ENCODE results near the gene RBCK1.
"Not testable (repeated sequence)": the region's sequence is repeated elsewhere in the genome, so short reads cannot be mapped to it uniquely, and the experiment has no call there.

Gene RBCK1

DNA sequence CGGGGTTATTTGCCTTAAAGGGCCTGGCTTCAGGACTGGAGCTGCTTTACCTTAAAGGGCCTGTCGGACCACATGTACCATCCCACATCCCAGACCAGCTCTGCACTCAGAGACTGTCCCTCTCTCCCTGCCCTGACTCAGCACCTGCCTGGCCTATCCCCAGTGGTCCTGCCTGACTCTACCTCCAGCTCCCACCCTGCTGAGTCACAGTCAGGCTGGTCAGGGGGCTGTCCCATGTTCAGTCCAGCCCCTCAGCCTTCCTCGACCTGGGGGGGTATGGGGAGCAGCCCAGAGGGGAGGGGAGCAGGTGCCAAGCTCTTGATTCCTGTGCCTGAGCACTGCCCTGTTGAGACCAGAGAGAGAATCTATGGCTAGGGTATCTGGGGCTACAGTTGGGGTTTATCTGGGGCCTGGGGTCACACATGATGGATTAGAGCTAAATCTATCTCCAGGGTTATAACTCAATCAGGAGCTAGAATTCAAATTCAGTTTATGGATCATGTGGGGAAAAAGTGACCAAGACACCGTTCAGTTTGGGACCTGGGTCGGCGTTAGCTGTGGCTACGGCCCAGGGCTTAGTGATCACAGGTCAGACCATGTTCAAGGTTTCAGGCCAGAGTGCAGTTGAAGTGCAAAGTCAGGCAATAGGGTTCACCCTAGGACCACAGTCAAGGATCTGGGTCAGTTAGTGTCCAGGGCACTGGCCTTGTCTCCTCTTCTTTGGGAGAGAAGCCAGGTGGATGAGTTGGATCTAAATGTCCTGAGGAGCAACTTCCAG is 36.9 kb upstream of the RBCK1 start:
- H3K4me1 Mint-ChIP-seq, result peaks cover 5% of the 10 kb centered on the region
- H3K36me3 Mint-ChIP-seq, result no peaks in the 10 kb centered on the region
- DNase-seq (ENCODE audit: low spot score in 2 of 2), result no peak
- no peaks in the 10 kb centered on the region for H3K9me3 Mint-ChIP-seq
- no peak for ATAC-seq (ENCODE audit: low read depth)
- peaks cover 3% of the 10 kb centered on the region for H3K27me3 Mint-ChIP-seq
- H3K4me3 Mint-ChIP-seq, result no peak overlapping the region
- no peak overlapping the region for H3K27ac Mint-ChIP-seq

- peaks cover 5% of the 10 kb centered on the region for H3K4me1 Mint-ChIP-seq
- no peaks in the 10 kb centered on the region for H3K36me3 Mint-ChIP-seq
- no peak overlapping the region for H3K4me3 Mint-ChIP-seq
- no peaks in the 10 kb centered on the region for H3K9me3 Mint-ChIP-seq
- H3K27ac Mint-ChIP-seq, result no peak overlapping the region
- peaks cover 3% of the 10 kb centered on the region for H3K27me3 Mint-ChIP-seq
- DNase-seq (ENCODE audit: low spot score in 2 of 2) (no peak), ATAC-seq (ENCODE audit: low read depth) (no peak)
Measured at GRCh38 chr20:371755-372542, 36.1 kb upstream of the RBCK1 start.

DNA sequence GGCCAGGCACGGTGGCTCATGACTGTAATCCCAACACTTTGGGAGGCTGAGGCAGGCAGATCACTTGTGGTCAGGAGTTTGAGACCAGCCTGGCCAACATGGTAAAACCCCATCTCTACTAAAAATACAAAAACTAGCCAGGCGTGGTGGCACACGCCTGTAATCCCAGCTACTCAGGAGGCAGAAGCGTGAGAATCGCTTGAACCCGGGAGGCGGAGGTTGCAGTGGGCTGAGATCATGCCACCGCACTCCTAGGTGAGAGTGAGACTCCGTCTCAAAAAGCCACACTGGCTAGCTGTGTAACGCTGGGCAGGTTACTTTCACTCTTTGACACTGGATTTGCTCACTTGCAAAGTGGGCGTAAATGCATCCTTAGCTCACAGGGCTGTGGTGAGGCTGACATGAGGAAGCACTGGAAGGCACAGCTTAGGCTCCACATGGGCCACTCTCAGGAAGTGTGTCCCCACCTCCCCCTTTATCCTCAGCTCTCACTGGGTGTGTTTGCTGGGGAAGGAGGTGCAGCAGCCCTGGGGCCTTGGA is 35.5 kb upstream of the RBCK1 start:
- H3K36me3 Mint-ChIP-seq; H3K4me1 Mint-ChIP-seq; H3K4me3 Mint-ChIP-seq; H3K27ac Mint-ChIP-seq; H3K27me3 Mint-ChIP-seq; H3K9me3 Mint-ChIP-seq; DNase-seq (ENCODE audit: low spot score in 2 of 2); ATAC-seq (ENCODE audit: low read depth): not testable (repeated sequence)

- Mint-ChIP-seq H3K36me3 (no peaks in the 10 kb centered on the region), H3K27ac (no peak overlapping the region), H3K4me3 (no peak overlapping the region), H3K9me3 (no peaks in the 10 kb centered on the region), H3K4me1 (peaks cover 5% of the 10 kb centered on the region), H3K27me3 (peaks cover 3% of the 10 kb centered on the region)
- DNase-seq (ENCODE audit: low spot score in 2 of 2) (no peak), ATAC-seq (ENCODE audit: low read depth) (no peak)
Measured at GRCh38 chr20:373171-373890, 34.8 kb upstream of the RBCK1 start.

GRCh38 chr20:375265-375889 is 32.7 kb upstream of the RBCK1 start:
- no peaks in the 10 kb centered on the region for H3K36me3 Mint-ChIP-seq

GRCh38 chr20:376089-376488 is 32.0 kb upstream of the RBCK1 start:
- Mint-ChIP-seq H3K27ac (no peak overlapping the region), H3K36me3 (no peaks in the 10 kb centered on the region), H3K27me3 (no peaks in the 10 kb centered on the region), H3K4me3 (no peak overlapping the region), H3K9me3 (no peaks in the 10 kb centered on the region), H3K4me1 (peaks cover 5% of the 10 kb centered on the region)
- DNase-seq (ENCODE audit: low spot score in 2 of 2) (no peak), ATAC-seq (ENCODE audit: low read depth) (no peak)

More at GRCh38 chr20:375265-375889, 32.7 kb upstream of the RBCK1 start:
- Mint-ChIP-seq H3K9me3 (no peaks in the 10 kb centered on the region), H3K27me3 (no peaks in the 10 kb centered on the region), H3K4me3 (no peak overlapping the region), H3K27ac (no peak overlapping the region), H3K4me1 (peaks cover 5% of the 10 kb centered on the region)
- DNase-seq (ENCODE audit: low spot score in 2 of 2) (no peak), ATAC-seq (ENCODE audit: low read depth) (no peak)

DNA sequence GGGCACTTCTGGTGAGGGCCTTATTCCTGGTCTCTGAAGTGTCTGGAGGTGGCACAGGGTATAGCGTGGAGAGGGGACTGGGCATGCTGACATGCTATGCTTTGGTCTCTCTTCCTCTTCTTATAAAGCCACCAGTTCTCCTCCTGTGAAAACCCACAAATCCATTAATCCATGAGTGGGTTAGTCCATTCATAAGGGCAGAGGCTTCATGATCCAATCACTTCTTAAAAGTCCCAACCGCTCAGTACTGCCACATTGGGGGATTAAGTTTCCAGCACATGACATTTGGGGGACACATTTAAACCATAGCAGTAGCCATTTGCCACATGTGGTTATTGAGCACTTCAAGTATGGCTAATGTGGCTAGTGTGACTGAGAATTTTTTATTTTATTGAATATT is 31.3 kb upstream of the RBCK1 start:
- Mint-ChIP-seq H3K4me3 (no peak overlapping the region), H3K4me1 (peaks cover 5% of the 10 kb centered on the region), H3K27me3 (no peaks in the 10 kb centered on the region), H3K9me3 (no peaks in the 10 kb centered on the region), H3K36me3 (no peaks in the 10 kb centered on the region), H3K27ac (no peak overlapping the region)
- DNase-seq (ENCODE audit: low spot score in 2 of 2) (no peak), ATAC-seq (ENCODE audit: low read depth) (no peak)

GRCh38 chr20:377578-377977 is 30.5 kb upstream of the RBCK1 start:
- H3K27ac Mint-ChIP-seq; H3K27me3 Mint-ChIP-seq; H3K4me1 Mint-ChIP-seq; DNase-seq (ENCODE audit: low spot score in 2 of 2); H3K4me3 Mint-ChIP-seq; H3K36me3 Mint-ChIP-seq; H3K9me3 Mint-ChIP-seq; ATAC-seq (ENCODE audit: low read depth): not testable (repeated sequence)

DNA sequence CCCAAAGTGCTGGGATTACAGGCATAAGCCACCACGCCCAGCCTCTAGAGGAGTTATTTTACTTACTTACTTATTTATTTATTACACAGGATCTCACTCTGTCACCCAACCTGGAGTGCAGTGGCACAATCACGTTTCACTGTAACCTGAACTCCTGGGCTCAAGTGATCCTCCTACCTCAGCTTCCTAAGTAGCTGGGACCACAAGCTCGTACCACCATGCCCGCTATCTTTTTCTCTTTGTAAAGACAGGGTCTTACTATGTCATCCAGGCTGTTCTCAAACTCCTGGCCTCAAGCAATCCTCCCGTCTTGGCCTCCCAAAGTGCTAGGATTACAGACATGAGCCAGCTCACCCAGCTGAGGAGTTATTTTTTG is 29.1 kb upstream of the RBCK1 start:
- peaks cover 9% of the 10 kb centered on the region for H3K4me1 Mint-ChIP-seq
- ATAC-seq (ENCODE audit: low read depth), result no peak
- no peak for DNase-seq (ENCODE audit: low spot score in 2 of 2)
- H3K4me3 Mint-ChIP-seq, result no peak overlapping the region
- no peaks in the 10 kb centered on the region for H3K36me3 Mint-ChIP-seq
- H3K27ac Mint-ChIP-seq, result no peak overlapping the region
- no peaks in the 10 kb centered on the region for H3K27me3 Mint-ChIP-seq
- H3K9me3 Mint-ChIP-seq, result no peaks in the 10 kb centered on the region

DNA sequence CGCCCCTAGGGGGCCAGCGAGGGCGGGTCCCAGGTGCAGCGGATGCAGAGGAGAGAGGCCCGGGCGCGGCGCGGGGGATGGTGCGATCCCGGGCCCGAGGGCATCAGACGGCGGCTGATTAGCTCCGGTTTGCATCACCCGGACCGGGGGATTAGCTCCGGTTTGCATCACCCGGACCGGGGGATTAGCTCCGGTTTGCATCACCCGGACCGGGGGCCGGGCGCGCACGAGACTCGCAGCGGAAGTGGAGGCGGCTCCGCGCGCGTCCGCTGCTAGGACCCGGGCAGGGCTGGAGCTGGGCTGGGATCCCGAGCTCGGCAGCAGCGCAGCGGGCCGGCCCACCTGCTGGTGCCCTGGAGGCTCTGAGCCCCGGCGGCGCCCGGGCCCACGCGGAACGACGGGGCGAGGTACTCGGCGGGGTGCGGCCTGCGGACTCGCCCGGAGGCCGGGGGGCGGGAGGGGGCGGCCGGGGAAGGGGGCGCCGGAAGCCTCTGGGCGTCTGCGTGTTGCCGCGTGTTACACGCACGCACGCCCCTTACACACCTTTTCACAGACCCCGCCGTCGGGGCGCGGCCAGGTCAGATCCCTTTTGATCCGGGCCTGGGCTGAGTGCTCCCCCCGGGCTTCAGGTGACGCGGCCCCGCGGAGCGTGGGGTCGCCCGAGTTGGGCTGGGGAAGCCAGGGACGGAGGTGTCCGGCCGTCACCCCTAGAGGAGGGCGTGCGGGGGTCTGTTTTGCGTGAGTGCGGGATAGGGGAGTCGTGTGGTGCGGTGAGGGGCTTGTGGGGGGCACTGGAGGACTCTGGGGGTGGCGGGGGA is 27.1 kb upstream of the RBCK1 start:
- ATAC-seq (ENCODE audit: low read depth) (peak; percentile 50), DNase-seq (ENCODE audit: low spot score in 2 of 2) (peak; percentile 51 to 65)
- Mint-ChIP-seq H3K4me1 (peaks cover 13% of the 10 kb centered on the region), H3K27me3 (no peaks in the 10 kb centered on the region), H3K9me3 (no peaks in the 10 kb centered on the region), H3K36me3 (no peaks in the 10 kb centered on the region), H3K27ac (peak overlapping the region; percentile 82), H3K4me3 (peak overlapping the region; percentile 88)

GRCh38 chr20:381581-382290 is 26.4 kb upstream of the RBCK1 start:
- no peaks in the 10 kb centered on the region for H3K36me3 Mint-ChIP-seq
- H3K27ac Mint-ChIP-seq, result peak overlapping the region; percentile 67
- peak overlapping the region; percentile 88 for H3K4me3 Mint-ChIP-seq
- DNase-seq (ENCODE audit: low spot score in 2 of 2) (peak; percentile 60 to 62), ATAC-seq (ENCODE audit: low read depth) (peak; percentile 68)
- no peaks in the 10 kb centered on the region for H3K9me3 Mint-ChIP-seq
- H3K27me3 Mint-ChIP-seq, result no peaks in the 10 kb centered on the region
- H3K4me1 Mint-ChIP-seq, result peaks cover 13% of the 10 kb centered on the region

DNA sequence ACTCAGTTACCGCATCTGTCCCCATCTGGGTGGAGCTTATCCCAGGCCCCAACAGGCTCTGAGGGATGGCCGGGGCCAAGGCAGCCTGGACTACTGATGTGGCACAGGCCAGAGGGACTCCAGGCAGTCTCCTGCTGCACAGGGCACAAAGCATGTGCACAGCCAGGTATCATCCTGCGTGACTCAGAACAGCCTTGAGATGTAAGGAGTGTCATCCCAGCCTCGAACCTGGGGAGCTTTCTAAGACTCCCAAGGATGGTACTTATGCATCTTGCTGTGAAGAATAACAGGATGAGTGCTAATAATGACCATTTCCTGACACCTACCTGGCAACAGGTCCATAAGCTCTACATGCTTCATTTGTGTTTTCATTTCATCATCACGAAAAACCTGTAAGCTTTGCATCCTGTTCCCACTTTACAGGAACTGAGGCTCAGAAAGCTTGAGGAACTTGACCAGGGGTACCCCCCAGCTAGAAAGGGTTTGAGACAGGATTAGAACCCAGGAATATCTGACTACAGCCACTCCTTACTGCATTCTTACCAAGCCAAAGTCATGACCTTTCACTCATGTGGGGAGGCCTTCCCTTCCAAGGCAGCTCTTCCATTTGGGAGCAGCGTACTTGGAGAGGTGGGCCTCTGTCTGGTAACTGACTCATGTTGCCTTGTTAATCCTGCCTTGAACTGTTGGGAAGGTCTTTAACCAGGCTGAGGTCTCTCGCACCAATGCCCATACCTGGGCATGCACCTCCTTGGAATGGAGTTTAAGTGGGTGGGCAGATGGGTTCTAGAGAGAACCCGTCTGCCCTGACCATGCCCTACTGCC is 25.6 kb upstream of the RBCK1 start:
- H3K4me3 Mint-ChIP-seq, result peak overlapping the region; percentile 88
- H3K36me3 Mint-ChIP-seq, result peaks cover under 1% of the 10 kb centered on the region
- H3K4me1 Mint-ChIP-seq, result peaks cover 13% of the 10 kb centered on the region
- no peaks in the 10 kb centered on the region for H3K9me3 Mint-ChIP-seq
- ATAC-seq (ENCODE audit: low read depth), result no peak
- no peak for DNase-seq (ENCODE audit: low spot score in 2 of 2)
- H3K27ac Mint-ChIP-seq, result peak overlapping the region; percentile 67
- no peaks in the 10 kb centered on the region for H3K27me3 Mint-ChIP-seq

Measured in memory B cell (primary cell).